Spleen (tissue), 11 donors: Measurements from ENCODE around the gene DNAH6. TPM values are rescaled to one million over a fixed set of nuclear protein-coding genes. Genes with fewer than 3 reads are reported as not detected.
A peak's percentile ranks its signal among the peaks of the same experiment; 100 is the strongest.

Experiments
- DNase-seq: peaks from one replicate; pipeline ENCODE4 v3.0.0-alpha.2; 2020
- H3K27ac ChIP-seq, 8 donors: fragments of 200-600 bp; sonication (generic) in 7 of 8; 1 replicate in 4 of 8; 2 replicates in 4 of 8; pipeline versions ENCODE4 v1.5.0 to v1.8.0; 2016 to 2021; ENCODE audit warnings: inconsistent platforms in 4 of 8, mild to moderate bottlenecking in 4 of 8, moderate library complexity in 1 of 8
- H3K27me3 ChIP-seq, 7 donors: fragments of 200-600 bp; sonication (generic) in 6 of 7; replicated peaks in 1 of 7; 1 replicate in 4 of 7; 2 replicates in 3 of 7; pipeline versions ENCODE4 v1.5.0 to v1.8.0; 2016 to 2021; ENCODE audit warnings: inconsistent platforms in 3 of 7, mild to moderate bottlenecking in 1 of 7
- H3K36me3 ChIP-seq, 6 donors: fragments of 200-600 bp; sonication (generic) in 5 of 6; 1 replicate in 4 of 6; 2 replicates in 2 of 6; pipeline versions ENCODE4 v1.5.0 to v1.8.0; 2016 to 2021; ENCODE audit warnings: inconsistent platforms in 2 of 6
- H3K4me1 ChIP-seq, 6 donors: fragments of 200-600 bp; sonication (generic) in 5 of 6; 1 replicate in 3 of 6; 2 replicates in 3 of 6; pipeline versions ENCODE4 v1.5.0 to v1.8.0; 2016 to 2021; ENCODE audit warnings: inconsistent platforms in 3 of 6
- H3K4me3 ChIP-seq, 8 donors: fragments of 200-600 bp; sonication (generic) in 7 of 8; 1 replicate in 4 of 8; 2 replicates in 4 of 8; pipeline versions ENCODE4 v1.5.0 to v1.8.0; 2016 to 2021; ENCODE audit warnings: inconsistent platforms in 4 of 8, mild to moderate bottlenecking in 4 of 8, moderate library complexity in 2 of 8
- H3K9me3 ChIP-seq, 8 donors: fragments of 200-600 bp; sonication (generic) in 7 of 8; 1 replicate in 4 of 8; 2 replicates in 4 of 8; pipeline versions ENCODE4 v1.5.0 to v1.8.0; 2016 to 2021; ENCODE audit warnings: inconsistent platforms in 4 of 8
- POLR2A ChIP-seq, 3 donors: fragments of 450-650 bp; IDR thresholded peaks; one replicate each; pipeline ENCODE4 v1.5.1; 2017; ENCODE audit warnings: antibody characterized with exemption in 3 of 3, mild to moderate bottlenecking in 1 of 3
- POLR2AphosphoS5 ChIP-seq, 3 donors: sonication (generic); formaldehyde crosslinking; IDR thresholded peaks; one replicate each; pipeline ENCODE4 v1.5.1; 2017; ENCODE audit warnings: antibody characterized with exemption in 3 of 3
- WGBS, 5 donors: extraction: QIAGEN DNeasy Blood & Tissue Kit in 3 of 5; methylation state at CpG; one replicate each; pipeline versions ENCODE4 v1.1.5 to v1.1.7; 2013 to 2018; 5-methylcytosine and 5-hydroxymethylcytosine counted together
- intact Hi-C: fragments of 100-400 bp; cut with DNase I; formaldehyde crosslinking; loops from one replicate; pipeline ENCODE4 v1.15.0; 2023; ENCODE audit warnings: low total_unique reads
- polyA plus RNA-seq, 3 donors: library from polyadenylated mRNA; stranded (reverse); fragments of 200-250 nt; gene quantifications; one replicate each; pipeline ENCODE4 v1.2.1, GENCODE V29; 2013
- total RNA-seq, 7 donors: library from RNA; depleted of rRNA in 3 of 7; stranded (reverse); fragments of >200 nt in 3 of 7; fragmentation: NEBNext Ultra II Directional in 4 of 7; extraction: Animal tissue kit (Norgen Biotek cat#: 25700) in 4 of 7; gene quantifications; one replicate each; pipeline versions ENCODE4 v1.1.0 to v1.2.1, GENCODE V29; 2016 to 2021
- TF ChIP-seq, protein P1 (sequence below), 11 experiments: fragments of 200-600 bp in 7 of 11; fragments of 450-650 bp in 4 of 11; sonication (generic) in 4 of 11; IDR thresholded peaks in 8 of 11; conservative IDR thresholded peaks in 3 of 11; 1 replicate in 7 of 11; 2 replicates in 4 of 11; pipeline versions ENCODE4 v1.4.0 to v1.8.0; 2016 to 2021; ENCODE audit warnings: antibody characterized with exemption in 11 of 11, inconsistent platforms in 4 of 11, mild to moderate bottlenecking in 1 of 11
- donor health status: healthy with polysubstance abuse.
- donor health status: DM: no; HTN: no; CAD: no; lungs with moderate emphysema.
- donor health status: DM: no; HTN: no; CAD: no.
- donor health status: Bipolar disorder and iron deficiency.
- donor health status: healthy.
- donor health status: DM: no; HTN: no; CAD: no.
- donor health status: DM: yes; HTN: yes; CAD: no.

The DNAH6 gene
- total and polyA plus RNA-seq, 10 donors: 0.02 to 1.1 (median 0.43) TPM; not detected in 1

DNA sequence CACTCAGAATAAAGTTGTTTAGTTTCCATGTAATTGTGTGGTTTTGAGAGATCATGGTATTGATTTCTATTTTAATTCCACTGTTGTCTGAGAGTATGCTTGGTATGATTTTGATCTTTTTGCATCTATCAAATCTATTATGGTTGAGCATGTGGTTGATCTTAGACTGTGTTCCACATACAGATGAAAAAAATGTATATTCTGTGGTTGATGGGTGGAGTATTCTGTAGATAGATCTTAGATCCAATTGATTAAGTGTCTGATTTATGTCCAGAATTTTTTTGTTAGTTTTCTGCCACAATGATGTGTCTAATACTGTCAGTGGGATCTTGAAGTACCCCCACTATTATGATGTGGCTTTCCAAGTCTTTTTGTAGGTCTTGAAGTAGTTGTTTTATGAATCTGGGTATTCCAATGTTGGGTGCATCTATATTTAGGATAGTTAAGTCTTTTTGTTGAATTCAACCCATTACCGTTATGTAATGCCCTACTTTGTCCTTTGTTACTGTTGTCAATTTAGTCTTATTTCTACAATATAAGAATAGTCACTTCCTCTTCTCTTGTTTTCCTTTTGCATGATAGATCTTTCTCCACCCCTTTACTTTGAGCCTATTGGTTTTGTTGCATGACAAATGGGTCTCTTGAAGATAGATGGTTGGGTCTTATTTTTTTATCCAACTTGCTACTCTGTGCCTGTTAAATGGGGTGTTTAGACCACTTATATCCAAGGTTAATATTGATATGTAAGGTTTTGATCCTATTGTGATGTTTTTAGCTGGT lies 262.8 kb downstream of the DNAH6 start:
- TF ChIP-seq POLR2A (IDR thresholded peaks at IDR 0.05) (no peak), POLR2AphosphoS5 (IDR thresholded peaks at IDR 0.05) (no peak)
- TF ChIP-seq, protein P1, sequence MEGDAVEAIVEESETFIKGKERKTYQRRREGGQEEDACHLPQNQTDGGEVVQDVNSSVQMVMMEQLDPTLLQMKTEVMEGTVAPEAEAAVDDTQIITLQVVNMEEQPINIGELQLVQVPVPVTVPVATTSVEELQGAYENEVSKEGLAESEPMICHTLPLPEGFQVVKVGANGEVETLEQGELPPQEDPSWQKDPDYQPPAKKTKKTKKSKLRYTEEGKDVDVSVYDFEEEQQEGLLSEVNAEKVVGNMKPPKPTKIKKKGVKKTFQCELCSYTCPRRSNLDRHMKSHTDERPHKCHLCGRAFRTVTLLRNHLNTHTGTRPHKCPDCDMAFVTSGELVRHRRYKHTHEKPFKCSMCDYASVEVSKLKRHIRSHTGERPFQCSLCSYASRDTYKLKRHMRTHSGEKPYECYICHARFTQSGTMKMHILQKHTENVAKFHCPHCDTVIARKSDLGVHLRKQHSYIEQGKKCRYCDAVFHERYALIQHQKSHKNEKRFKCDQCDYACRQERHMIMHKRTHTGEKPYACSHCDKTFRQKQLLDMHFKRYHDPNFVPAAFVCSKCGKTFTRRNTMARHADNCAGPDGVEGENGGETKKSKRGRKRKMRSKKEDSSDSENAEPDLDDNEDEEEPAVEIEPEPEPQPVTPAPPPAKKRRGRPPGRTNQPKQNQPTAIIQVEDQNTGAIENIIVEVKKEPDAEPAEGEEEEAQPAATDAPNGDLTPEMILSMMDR (IDR thresholded peaks at IDR 0.05 in 8 of 11, conservative IDR thresholded peaks at IDR 0.05 in 3 of 11): no peak
- DNase-seq: no peak
- H3K36me3 ChIP-seq: no peaks in the 10 kb centered on the region
- no peak overlapping the region for H3K4me3 ChIP-seq
- peaks cover 3 to 30% (median 23%) of the 10 kb centered on the region in 8 donors for H3K9me3 ChIP-seq
- 64 to 85% (median 80%) methylated on average over 1 of the region's 1 CpG for WGBS, 5 donors
- H3K27ac ChIP-seq: no peak overlapping the region
- no peaks in the 10 kb centered on the region for H3K27me3 ChIP-seq
- peaks cover 5 to 34% (median 12%) of the 10 kb centered on the region in 6 donors for H3K4me1 ChIP-seq
- intact Hi-C loops: no loop called here

DNA sequence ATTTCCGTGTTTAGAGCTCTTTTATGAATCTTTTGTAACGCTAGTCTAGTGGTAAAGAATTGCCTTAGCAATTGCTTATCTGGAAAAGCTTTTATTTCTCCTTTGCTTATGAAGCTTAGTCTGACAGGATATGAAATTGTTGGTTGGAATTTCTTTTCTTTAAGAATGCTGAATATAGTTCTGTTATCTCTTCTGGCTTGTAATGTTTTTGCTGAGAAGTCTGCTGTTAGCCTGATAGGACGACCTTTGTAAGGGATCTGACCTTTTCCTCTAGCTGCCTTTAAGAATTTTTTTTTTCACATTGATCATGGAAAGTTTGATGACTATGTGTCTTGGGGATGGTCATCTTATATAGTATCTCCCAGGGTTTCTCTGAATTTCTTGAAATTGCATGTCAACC lies 263.5 kb downstream of the DNAH6 start:
- intact Hi-C loops: no loop called here
- peaks cover 5 to 34% (median 12%) of the 10 kb centered on the region in 6 donors for H3K4me1 ChIP-seq
- H3K27me3 ChIP-seq: no peaks in the 10 kb centered on the region
- TF ChIP-seq POLR2A (IDR thresholded peaks at IDR 0.05) (no peak), POLR2AphosphoS5 (IDR thresholded peaks at IDR 0.05) (no peak)
- TF ChIP-seq, protein P1 (IDR thresholded peaks at IDR 0.05 in 8 of 11, conservative IDR thresholded peaks at IDR 0.05 in 3 of 11): no peak
- H3K36me3 ChIP-seq: no peaks in the 10 kb centered on the region
- peaks cover 1 to 23% (median 17%) of the 10 kb centered on the region in 8 donors for H3K9me3 ChIP-seq
- H3K27ac ChIP-seq: no peak overlapping the region
- DNase-seq: no peak
- no peak overlapping the region for H3K4me3 ChIP-seq
- WGBS, 5 donors: 65 to 87% (median 85%) methylated on average over 3 of the region's 3 CpGs

DNA sequence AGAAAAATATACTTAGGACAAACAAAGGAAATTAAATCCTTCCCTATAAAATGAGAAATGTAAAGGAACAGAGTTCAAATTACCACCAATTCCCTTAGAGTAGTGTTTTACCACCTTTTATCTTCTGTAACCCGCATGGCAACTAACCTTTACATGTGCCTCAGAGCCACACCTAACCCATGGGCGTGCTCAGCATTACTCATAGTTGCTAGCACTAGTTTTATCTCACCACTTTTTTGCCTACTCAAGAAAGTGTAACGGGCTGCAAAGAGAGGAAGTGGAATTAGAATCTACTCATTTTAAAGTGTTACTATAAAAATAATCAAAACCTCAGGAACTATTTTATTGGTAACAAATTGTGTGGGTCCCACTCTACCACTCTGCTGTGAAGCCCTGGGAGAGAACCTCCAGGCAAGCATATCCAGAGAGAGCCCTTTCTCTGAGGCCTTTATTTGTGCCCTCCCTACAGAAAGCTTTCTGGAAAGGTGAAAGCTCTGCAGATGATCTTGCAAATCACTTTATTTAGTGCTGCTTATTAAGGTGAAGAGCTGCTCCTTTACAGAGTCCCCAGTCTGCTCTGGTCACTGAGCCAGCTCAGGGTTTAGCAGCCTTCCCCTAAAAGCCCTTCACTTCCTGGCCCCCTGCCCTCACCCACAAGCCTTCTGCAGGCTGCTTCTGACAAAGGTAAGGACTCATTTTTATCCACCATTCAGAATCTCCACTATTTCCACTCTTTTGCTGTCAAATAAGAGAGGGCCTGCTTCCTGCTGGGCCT lies 265.8 kb downstream of the DNAH6 start:
- Histone ChIP-seq H3K4me3 (no peak overlapping the region), H3K9me3 (peaks cover 0 to 3% (median 0%) of the 10 kb centered on the region in 8 donors), H3K27ac (peak overlapping the region in 7 of 8 donors; percentile 35 to 80 (median 73)), H3K36me3 (no peaks in the 10 kb centered on the region), H3K27me3 (no peaks in the 10 kb centered on the region), H3K4me1 (peaks cover 5 to 34% (median 12%) of the 10 kb centered on the region in 6 donors)
- peak; percentile 77 for DNase-seq
- intact Hi-C loops: no loop called here
- TF ChIP-seq, protein P1 (IDR thresholded peaks at IDR 0.05 in 8 of 11, conservative IDR thresholded peaks at IDR 0.05 in 3 of 11): no peak
- TF ChIP-seq POLR2AphosphoS5 (IDR thresholded peaks at IDR 0.05): no peak
- TF ChIP-seq POLR2A (IDR thresholded peaks at IDR 0.05): no peak
- 31 to 49% (median 41%) methylated on average over 3 of the region's 3 CpGs for WGBS, 5 donors
